Activated CD4-positive, alpha-beta T cell treated with anti-CD3 and anti-CD28 coated beads for 1 hour (primary cell): ENCODE measurements around the gene AKIP1.
"Not testable (repeated sequence)": the region's sequence is repeated elsewhere in the genome, so short reads cannot be mapped to it uniquely, and the experiment has no call there.

Experiments used
- DNase-seq: peaks from one replicate; pipeline ENCODE4 v3.0.0-alpha.2; 2020

AKIP1 gene

DNA sequence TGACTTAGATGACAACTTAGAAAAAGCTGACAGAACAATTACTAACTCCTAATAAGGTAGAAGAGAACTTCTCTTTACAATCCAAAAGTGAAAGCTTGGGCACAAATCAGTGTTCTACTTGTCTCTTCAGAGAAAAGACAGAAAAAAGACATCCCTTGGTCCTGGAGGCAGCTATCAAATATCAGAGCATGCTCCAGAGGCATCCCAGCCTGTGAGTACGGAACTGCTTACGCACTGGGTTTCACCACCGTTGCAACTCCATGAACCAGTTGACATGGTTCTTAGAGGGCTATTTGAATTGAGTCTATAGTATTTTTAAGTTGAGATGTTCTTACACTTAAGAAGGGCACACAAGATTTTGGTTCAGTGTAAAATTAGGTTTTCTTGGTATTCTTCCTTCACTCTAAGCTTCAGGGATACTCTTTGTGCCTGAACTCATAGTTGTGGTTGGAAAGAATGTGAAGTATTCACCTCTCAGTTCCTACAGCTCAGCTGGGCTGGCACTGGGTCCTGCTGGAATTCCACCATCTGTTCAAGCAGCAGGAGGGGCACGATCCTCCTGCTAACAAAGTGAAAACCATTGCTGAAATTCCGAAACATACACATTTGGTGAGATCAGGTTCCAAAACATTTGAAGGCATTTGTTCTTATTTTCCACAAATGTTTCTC lies 6.3 kb downstream of the AKIP1 start:
- no peak for DNase-seq

DNA sequence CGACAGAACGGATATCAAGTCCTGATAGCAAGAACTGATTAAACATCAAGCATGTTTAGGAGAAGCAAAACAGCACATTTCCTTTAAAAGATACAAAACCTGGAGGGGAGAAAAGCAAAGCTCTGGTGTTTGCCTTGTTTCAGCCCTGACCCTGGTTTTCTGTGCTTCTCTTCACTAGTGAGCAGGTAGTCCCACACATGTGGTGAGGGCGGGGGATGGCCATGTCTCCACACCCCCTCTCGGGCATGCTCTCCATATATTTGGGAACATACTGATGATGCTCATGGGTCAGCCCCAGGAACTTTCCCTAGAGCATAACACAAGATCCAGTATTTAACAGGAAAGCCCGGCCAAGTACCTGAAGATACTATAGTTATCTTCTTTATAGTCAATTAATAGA lies 11.7 kb downstream of the AKIP1 start:
- DNase-seq = no peak

DNA sequence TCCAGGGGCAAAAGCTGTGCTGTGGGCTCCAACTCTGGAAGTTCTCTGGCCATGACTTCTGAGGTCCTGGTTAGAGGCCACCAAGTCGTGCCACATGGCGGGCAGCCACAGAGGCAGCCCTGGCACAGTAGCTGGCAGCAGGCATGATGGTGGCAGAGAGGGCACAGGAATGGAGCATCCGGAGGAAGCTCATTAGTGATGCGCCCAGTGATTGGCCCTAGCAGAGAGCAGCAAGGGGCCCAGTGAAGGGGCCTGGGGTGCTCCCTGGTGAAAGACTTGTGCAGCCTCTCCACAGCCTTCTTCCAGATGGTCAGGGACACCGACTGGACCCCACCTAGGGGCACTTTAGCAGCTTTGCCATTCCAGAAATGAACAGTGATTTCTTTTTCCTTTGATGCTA lies 14.7 kb downstream of the AKIP1 start:
- DNase-seq = no peak

DNA sequence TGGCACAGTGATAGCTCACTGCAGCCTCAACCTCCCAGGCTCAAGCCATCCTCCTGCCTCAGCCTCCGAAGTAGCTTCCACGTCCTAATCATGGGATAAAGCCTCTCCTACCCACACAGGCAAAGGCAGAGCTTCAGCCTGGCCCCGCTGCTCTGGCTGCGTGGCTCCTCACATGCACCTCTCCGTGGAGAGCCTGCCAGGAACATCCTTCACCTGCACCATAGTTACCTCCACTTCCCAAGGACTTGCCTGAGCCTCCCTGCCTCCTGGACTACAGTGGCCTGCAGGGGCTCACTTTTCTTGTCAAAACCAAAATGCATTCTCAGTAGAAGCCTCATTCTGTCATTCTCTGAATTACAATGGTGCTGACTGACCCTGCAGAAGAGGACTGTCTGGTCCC lies 15.2 kb downstream of the AKIP1 start:
- DNase-seq = no peak

DNA sequence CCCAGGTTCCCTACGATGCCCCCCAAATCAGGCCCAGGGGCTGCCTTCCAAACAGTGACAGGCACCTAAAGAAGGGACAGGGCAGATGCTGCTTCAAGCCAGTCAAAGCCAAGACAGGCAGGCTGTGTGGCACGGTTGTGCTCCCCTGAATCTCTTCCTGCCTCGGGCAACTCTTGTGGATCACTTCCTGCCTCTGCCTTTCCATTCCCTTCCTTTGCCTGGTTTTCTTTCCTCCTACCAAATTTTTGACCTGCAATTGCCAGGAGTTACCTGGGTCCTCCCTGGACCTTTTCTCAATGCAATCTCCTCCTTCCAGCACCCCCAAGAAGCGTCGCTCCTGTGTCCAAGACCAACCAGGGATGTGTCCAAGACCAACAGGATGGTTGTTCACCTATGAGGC lies 16.2 kb downstream of the AKIP1 start:
- DNase-seq = no peak

DNA sequence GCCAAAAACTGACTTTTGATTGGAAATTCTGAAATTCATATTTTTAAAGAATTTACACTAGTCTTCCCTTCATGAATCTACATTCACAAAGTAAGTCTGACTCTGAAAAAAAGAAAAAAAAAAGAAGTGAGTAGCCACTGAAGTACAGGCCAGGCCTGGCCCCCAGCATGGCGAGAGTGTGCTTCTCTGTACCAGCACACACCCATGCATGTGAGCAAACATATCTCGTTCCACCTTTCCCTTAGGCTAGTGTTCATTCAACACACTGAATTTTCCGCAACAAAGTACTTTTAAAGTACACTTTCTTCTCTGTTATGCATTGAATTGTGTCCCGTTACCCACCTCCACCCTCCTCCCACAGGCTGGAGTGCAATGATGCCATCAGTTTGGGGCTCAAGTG lies 17.2 kb downstream of the AKIP1 start:
- no peak for DNase-seq

DNA sequence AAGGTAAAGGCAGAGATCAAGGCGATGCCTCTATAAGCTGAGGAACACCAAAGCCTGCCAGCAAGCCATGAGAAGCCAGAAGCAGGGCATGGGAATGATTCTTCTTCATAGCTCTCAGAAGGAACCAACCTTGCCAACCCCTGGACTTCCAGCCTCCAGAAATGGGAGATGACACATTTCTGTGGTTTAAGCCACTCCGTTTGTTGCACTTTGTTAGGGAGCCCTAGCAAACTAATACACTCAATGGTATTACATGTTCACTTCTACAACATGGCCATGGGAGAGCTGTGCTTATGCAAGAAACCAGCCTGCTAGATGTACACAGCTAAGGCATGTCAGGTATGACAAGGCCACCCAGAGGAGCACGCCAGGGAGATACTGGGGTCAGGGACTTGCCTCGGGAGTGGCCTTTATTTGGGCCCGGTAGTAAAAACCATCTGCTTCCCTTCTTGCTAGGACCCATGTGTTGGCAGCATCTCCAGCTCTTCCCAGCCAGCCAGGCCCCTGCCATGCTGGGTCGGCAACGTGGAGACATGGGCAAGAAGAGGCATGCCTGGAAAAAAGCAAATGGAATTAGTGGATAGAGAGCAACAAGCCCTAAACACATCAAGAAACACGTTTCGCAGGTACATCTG lies 18.1 kb downstream of the AKIP1 start:
- no peak for DNase-seq

DNA sequence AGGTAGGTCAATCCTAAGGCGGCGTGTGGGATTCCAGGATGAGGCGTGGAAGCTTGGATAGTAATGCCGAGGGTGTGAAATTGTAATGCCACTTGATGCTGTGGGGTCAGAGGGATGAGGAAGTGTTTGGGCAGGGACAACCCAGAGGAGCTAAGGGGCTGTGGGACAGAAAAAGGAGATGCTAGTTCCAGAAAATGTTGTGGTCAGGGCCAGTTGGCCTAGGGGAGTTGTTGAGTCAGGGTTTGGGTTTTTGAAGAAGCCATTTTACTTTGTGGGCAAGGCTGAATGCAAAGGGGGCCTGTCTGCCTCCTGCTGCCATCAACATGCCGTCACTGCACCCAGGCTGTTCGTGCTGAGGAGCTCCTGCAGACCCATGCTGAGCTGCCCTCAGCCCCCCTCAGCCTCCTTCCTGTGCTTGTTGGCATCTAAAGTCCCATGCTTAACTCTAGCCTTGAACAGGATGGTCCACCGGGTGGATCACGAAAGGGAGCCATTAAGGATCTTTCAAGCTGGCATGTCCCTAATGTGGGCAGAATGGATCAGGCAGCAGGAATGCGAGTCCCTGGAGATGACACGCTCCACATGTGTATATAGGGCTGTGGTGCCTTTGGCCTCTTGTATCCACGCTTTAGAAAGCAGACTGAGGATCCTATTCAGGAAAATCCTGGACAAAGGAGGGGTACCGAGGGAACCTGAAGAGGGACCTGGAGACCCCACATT lies 19.6 kb downstream of the AKIP1 start:
- DNase-seq = no peak

DNA sequence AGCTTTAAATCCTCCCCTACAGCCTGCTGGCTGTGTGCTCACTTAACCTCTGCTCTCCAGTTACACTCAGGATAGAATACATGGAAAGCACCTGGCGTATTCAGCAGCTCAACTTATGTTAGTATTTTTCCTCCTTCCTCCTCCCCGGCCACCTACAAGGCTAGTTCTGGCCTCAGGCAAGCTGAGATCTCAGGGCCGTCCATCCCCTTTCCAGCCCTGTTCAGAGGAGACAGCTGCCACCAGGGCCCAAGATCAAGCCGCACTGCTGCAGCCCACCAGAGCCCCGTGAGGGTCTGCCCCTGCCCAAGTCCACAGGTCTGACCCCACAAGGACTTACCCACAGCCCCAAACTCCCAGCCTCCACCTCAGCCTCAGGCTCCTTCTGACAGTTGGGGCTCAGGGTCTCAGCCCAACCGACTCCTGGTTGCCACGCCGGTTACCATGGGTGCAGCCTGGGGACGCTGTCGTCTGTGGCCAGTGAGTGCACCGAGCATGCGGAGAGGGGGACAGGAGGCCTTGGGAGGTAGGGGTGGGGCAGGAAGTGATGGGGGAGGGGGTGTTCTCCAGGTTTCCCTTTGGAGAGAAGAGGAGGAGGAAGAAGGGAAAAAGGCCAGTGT lies 21.7 kb downstream of the AKIP1 start, which contains the start of gene C11orf16:
TSS of gene C11orf16 (minus strand) at position 384 of the 617 bp plus-strand sequence. CDS start 639 bp downstream, outside the sequence.
- no peak for DNase-seq

DNA sequence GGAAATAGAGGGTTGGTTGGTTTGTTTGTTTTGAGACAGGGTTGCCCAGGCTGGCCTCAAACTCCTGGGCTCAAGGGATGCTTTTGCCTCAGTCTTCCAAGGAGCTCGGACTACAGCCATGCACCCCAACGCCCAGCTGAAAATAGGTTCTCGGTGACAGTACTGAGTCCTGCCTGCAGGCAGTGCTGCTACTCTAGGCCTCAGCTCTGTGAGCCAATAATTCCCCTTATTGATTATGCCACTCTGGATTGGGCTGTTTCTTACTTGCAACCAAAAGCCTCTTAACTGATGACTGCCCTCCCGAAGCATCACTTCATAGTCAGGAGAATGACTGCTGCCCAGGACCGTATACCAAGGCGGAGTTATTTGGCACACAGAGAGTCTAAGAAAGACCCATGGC lies 22.9 kb downstream of the AKIP1 start:
- no peak for DNase-seq

DNA sequence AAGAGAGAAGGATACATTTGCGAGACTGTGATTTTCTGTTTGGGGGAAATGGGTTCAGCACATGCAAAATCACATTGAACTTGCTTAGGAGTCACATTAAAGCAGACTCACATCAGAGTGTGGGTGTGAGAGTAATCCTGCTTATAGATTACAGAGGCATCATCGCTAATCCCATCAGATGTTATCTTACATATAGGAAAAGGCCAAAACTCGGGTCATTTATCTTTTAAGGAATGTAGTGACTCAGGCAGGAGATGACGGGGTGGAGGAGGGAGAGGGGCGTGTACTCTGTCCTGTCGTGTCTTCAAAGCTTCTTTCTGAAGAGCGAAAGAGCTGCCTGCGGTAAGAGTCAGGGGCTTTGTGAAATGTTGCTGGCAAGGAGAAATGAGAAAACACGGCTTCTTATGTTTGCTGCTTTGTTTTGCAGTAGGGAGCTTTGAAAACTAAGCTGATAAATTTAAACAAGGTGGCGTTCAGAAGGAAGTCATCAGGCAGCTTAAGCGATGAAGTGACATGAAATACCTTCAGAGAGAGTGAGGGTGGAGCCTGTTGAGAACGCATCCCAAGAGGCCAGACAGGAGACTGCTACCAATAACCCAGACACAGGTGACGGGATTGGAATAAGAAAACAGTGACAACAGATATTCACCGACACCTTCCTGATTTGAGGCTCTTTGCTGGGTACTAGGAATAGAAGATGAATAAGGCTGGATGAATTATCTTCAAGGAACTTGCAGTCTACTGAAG lies 23.9 kb downstream of the AKIP1 start:
- no peak for DNase-seq

DNA sequence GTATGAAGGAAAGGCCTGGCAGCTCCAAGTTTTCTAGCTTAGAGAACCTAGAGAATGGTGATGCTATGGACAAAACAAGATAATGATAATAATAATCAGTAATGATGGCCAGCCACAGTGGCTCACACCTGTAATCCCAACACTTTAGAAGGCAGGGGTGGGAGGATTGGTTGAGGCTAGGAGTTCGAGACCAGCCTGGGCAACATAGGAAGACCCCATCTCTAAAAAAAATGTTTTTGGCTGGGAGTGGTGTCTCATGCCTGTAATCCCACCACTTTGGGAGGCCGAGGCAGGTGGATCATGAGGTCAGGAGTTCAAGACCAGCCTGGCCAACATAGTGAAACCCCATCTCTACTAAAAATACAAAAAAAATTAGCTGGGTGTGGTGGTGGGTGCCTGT lies 24.8 kb downstream of the AKIP1 start:
- not testable (repeated sequence) for DNase-seq

DNA sequence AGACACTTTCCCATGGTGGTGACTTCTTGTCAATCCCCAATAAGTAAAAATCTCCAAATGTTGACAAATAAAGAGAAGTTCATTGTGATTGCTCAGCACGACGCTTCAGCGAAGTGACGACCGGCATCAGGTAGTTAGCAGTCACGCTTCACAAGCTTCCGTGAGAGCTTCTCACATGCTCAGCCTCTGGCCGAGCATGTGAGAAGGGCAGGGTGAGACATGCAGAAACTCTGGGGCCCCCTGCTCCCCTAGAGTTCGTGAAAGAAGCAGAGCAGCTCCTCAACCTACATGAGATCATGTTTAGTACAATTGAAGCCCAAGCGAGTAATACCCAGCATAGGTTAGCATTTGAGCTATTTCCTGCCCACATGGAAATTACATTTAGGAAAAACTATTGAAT lies 26.2 kb downstream of the AKIP1 start:
- no peak for DNase-seq

DNA sequence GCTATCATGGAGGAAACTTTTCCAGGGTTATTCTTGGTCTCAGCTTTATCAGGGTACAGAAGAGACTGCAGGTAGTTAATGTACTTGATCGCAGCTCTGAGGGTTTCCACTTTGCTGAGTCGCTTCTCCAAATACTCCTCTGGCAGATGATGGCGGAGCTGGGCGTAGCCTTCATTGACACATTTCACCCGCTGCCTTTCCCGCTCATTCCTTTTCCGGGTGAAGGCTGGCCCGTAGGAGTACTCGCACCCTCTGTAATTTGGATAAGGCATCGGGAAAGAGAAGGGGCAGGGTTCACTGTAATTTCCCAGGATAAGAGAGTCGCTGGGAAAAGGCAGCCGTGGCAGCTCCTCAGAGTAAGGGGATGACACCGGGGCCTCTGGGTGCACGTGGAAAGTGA lies 26.7 kb downstream of the AKIP1 start:
- no peak for DNase-seq

DNA sequence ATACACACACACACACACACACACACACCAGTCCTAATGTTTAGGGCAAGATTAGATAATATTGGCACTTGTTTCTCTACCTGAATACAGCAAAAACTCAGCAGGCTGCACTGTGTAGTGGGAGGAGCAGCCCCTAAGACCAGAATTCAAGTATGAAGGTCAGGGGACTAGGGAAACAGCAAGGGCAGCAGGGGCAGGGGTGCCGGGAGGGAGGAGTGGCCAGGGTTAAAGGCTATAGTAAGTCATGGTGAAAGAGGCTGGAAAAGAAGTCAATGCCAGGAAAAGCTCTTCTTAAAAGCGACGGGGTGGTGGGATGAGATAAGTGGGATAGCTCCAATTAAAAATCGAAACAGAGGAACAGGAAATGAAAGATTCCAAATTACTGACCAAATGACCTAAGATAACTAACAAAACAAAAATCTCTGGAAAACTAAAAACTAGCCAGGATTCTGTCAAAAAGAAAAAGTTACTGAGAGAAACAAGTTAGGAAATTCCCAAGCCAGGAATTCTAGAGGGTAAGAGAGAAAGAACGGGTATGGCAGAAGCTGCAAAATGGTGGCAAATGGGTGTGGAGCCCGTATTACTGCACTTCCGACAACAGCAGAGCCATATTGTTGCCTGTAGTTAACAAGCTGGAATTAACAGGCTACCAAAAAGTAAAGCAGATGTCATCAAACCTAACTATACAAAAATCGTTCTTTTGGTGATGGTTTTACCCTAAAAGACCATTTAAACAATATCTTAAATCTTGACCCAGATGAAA lies 30.5 kb downstream of the AKIP1 start:
- no peak for DNase-seq

DNA sequence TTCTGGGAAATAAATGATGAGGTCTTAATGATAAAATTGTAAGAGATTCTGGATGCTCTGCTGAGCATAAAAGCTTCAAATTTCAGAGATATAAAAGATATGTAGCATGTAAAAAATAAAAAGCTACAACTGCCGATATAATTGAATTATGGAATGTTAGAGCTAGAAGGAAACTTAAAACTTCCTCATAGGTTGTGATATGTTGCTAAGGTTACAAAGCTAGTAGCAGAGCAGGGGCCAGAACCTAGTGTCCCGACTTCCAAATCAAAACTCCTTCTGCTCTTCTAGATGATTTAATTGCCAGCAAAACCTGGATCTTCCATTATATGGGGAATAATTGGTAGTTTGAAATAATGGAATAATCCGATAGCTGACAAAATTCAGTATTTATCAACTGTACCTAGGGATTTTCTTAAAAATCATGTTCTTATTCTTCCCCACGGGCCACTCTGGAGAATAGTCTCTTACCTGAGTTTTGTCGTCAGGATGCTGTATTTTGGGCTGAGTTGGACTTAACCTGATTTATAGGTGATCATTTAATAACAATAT lies 31.6 kb downstream of the AKIP1 start, which contains the start of gene ASCL3:
TSS of gene ASCL3 (minus strand) at position 499 of the 549 bp plus-strand sequence. CDS start 4,855 bp downstream, outside the sequence.
- no peak for DNase-seq

DNA sequence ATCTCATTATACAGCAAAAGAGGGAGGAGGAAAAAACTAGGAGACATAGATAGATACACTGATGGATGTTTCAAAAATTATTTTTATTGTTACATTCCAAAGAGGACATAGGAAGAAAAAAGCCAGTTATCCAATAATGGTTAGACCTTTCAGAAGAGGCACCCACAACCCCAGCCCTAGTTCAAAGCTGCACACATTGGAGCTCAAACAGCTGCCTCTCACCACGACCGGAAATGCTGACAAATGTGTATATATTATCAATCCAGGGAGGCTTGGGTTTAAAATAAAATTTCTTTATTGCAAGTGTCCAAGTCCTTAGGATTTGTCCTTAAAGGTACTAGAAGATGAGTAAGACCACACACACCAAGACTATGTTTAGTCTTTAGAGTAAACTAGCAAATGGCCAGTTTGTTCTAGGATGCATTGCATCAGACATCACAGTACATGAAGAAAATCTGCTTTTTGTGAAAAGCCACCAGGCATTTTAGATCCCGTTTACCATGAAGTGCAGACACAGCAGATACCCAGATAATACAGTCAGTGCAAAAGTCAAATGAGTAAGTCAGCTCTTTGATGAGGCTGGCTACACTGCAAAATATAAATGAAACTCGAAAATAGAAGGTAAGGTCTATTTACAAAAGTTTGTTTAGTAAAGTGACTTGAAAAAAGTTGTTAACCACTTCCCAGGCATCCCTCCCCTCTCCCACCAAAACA lies 36.4 kb downstream of the AKIP1 start:
- DNase-seq = no peak

DNA sequence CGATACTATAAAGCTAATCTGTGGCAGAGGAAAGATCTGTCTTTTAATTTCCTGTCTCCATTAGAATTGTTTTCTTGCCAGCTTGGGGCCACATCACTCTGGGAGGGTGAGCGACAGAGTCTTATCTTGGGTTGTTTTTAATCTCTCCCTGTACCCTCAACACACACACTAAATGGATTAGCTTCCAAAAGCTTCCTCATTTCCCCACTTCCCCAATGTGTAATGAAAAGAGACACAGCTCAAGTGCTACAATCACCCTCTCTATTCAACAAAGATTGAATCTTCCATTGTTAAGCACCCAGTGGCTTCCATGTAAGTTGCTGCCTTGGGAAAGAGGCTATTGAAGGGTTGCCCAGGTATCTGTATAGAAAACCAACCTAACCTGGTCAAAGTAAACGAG lies 37.9 kb downstream of the AKIP1 start:
- DNase-seq = no peak

DNA sequence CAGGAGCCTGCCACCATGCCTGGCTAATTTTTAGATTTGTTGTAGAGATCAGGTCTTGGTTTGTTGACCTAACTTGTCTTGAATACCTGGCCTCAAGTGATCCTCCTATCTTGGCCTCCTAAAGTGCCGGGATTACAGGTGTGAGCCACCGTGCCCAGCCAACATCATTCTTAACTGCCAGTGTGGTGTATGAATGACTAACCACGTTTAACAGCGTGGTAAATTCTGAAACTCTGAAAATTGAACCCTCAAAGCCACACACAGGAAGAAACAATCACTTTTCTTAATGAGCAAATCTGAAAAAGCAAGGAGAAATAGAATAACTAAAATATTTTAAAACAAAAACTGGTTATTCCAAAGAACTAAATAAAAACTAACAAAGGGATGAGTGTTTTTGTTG lies 45.9 kb downstream of the AKIP1 start:
- DNase-seq = no peak

DNA sequence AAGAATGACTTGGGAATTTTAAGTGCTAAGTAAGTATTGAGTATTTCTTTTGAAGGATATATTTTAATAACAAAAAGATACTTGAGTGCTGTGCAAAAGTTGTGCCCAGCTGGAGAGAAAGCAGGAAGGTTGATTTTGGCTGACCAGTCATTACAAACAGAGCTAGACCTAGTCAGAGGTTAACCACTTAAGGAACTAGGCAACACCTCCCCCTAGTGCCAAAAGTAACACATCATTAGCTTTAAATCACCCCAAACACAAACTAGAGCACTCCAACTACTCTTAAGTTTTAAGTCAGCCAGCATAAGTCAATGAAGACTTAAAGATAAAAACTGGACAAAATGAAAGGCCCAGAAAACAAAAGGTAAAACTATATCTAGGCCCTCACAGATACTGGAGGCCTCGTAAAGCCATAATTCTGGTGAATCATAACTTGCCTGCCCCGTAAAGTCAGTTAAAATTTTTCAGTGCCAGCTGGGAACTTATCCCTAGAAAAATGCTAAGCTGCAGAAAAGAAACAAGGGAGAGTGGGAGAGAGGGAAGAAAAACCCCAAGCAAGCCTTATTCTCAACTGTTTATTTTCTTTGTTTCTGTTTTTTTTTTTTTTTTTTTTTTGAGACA lies 48.7 kb downstream of the AKIP1 start:
- no peak for DNase-seq

DNA sequence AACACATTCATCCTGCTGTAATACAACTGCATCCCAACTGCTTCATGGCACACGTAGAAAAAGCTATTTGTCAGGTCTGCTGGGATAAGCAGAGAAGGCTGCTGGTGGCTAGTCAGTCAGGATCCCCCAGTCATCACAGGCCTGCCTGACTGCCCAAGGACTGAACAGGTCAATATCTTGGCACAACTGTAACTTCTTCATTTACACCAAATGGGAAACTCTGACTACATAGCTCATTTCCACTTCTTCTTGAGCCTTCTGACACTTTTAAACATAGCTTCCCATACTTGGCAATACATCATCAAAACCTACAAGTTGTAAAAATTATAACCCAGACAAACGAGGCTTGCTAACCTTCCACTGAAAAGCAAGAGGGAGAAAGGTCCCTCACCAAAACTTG lies 50.4 kb downstream of the AKIP1 start:
- no peak for DNase-seq
